K562 (cell line): ENCODE measurements around the gene C20orf96. TPM values are rescaled to one million over a fixed set of nuclear protein-coding genes. Genes with fewer than 3 reads are reported as not detected.

ENCODE experiments used
- CHCHD3 ChIP-seq: fragments of 250-450 bp; sonication (Bioruptor Pico); IDR thresholded peaks from 2 replicates; pipeline ENCODE4 v2.1.2; 2022; ENCODE audit warnings: mild to moderate bottlenecking
- PRPF4 ChIP-seq: fragments of 200-400 bp; formaldehyde crosslinking; IDR thresholded peaks from one replicate; pipeline ENCODE4 v1.6.1; 2017; ENCODE audit warnings: low read length, low read depth, mild to moderate bottlenecking; ENCODE audit not compliant: insufficient read depth, poor library complexity, severe bottlenecking
- SMC3 ChIP-seq: conservative IDR thresholded peaks from 2 replicates; pipeline ENCODE4 v1.6.1; 2011; ENCODE audit warnings: low read depth, low read length, improper control_type of control experiment; ENCODE audit not compliant: insufficient read depth
- TFAP4 ChIP-seq: sonication (generic); formaldehyde crosslinking; IDR thresholded peaks from 2 replicates; pipeline ENCODE4 v1.8.0; 2022; ENCODE audit warnings: missing genetic modification reagents, mild to moderate bottlenecking, moderate library complexity, borderline replicate concordance
- YY1 ChIP-seq, 3 experiments: IDR thresholded peaks; 2 replicates each; pipeline ENCODE4 v1.6.1; 2011; ENCODE audit warnings: low read length in 2 of 3, mild to moderate bottlenecking in 2 of 3, moderate library complexity in 2 of 3, borderline replicate concordance in 1 of 3, control low read depth in 1 of 3, low read depth in 1 of 3; ENCODE audit not compliant: insufficient read depth in 3 of 3, insufficient replicate concordance in 2 of 3, control insufficient read depth in 1 of 3, insufficient read length in 1 of 3; ENCODE audit errors: extremely low read depth in 1 of 3
- ZBTB5 ChIP-seq: fragments of 450-650 bp; IDR thresholded peaks from 2 replicates; pipeline ENCODE4 v1.6.1; 2017; ENCODE audit warnings: antibody characterized with exemption
- ZC3H4 ChIP-seq: sonication (generic); formaldehyde crosslinking; IDR thresholded peaks from 2 replicates; pipeline ENCODE4 v1.9.0; 2021; ENCODE audit warnings: missing genetic modification reagents, borderline replicate concordance
- ZNF77 ChIP-seq: fragments of 250-450 bp; sonication (Bioruptor Pico); IDR thresholded peaks from 2 replicates; pipeline ENCODE4 v1.5.0; 2020
- polyA plus RNA-seq, 8 experiments: library from polyadenylated mRNA; depleted of rRNA in 4 of 8; stranded (reverse) in 5 of 8; unstranded in 3 of 8; fragments of >200 nt; fragmentation: Nextera tagmentation in 2 of 8; fragmentation: Illumina TruSeq in 1 of 8; extraction: Ambion mirVana in 2 of 8; extraction: Trizol in 1 of 8; gene quantifications; 2 replicates each; pipeline versions ENCODE4 v1.2.1 to v1.2.3, GENCODE V29; 2011 to 2014; ENCODE audit warnings: inconsistent platforms in 1 of 8, missing spikeins in 1 of 8
- total RNA-seq, 7 experiments: library from RNA; depleted of rRNA in 6 of 7; stranded (reverse); fragments of >200 nt in 6 of 7; fragmentation: Illumina TruSeq in 2 of 7; extraction: Trizol in 2 of 7; gene quantifications; 2 replicates each; pipeline versions ENCODE4 v1.2.1 to v1.2.3, GENCODE V29; 2011 to 2021; ENCODE audit warnings: low replicate concordance in 1 of 7

C20orf96 gene
- total and polyA plus RNA-seq, 9 of the 15 experiments (the other 6 are each of a cell fraction or from before 2014, with no cell fraction given): 1.7 to 11.7 (median 4.2) TPM

- TF ChIP-seq ZBTB5 (no peak), YY1 (IDR thresholded peaks at IDR 0.05; ENCODE audit: borderline replicate concordance in 1 of 3, control insufficient read depth in 1 of 3, extremely low read depth in 1 of 3, insufficient read depth in 3 of 3, insufficient read length in 1 of 3, insufficient replicate concordance in 2 of 3, low read depth in 1 of 3, low read length in 2 of 3) (peak in 1 of 3 experiments; percentile 64), ZC3H4 (CRISPR knock-in tag) (no peak), TFAP4 (CRISPR knock-in tag) (peak; percentile 38; the same call in 1 of the 2 replicates), PRPF4 (peak; percentile 17), ZNF77 (CRISPR knock-in tag) (no peak), CHCHD3 (CRISPR knock-in tag) (no peak), SMC3 (no peak)
These were observed 35.5 kb upstream of the C20orf96 start (continued) for GRCh38 chr20:325889-326644.
